Vagina (tissue), 2 donors: ENCODE results near the gene RPS14.

Experiments
- POLR2A ChIP-seq, 2 donors: fragments of 450-650 bp; IDR thresholded peaks; one replicate each; pipeline ENCODE4 v1.6.1; 2017; ENCODE audit warnings: antibody characterized with exemption in 2 of 2, mild to moderate bottlenecking in 2 of 2, moderate library complexity in 2 of 2
- TF ChIP-seq, protein P1 (sequence below), 3 experiments: fragments of 450-650 bp in 2 of 3; fragments of 200-600 bp in 1 of 3; sonication (generic) in 1 of 3; IDR thresholded peaks; one replicate each; pipeline ENCODE4 v1.5.1; 2017 to 2019; ENCODE audit warnings: antibody characterized with exemption in 3 of 3, mild to moderate bottlenecking in 2 of 3, moderate library complexity in 2 of 3

DNA sequence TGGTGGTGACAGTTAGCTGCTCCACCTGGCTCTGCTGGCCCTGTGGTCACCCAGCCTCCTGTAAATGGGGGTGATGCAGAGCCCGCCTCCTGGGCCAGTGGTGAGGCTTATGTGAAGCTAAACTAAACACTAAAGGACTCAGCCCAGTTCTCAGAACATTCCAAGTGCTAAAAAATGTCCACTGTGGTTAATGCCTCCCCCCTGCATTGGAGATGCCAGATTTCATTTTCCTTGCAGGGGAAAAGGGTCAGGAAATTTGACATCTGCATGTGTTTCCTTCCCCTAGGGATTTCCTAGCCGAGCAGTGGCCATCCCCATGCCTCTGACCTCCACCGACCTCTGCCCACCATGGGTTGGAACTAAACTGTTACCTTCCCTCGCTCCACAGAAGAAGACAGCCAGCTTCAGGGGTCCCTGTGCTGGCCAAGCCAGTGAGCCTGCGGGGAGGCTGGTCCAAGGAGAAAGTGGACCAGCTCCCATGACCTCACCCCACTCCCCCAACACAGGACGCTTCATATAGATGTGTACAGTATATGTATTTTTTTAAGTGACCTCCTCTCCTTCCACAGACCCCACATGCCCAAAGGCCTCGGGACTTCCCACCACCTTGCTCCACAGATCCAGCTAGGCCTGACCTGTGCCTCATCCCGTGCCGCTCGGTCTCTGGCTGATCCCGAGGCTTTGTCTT is 49.9 kb downstream of the RPS14 start:
- TF ChIP-seq, protein P1, sequence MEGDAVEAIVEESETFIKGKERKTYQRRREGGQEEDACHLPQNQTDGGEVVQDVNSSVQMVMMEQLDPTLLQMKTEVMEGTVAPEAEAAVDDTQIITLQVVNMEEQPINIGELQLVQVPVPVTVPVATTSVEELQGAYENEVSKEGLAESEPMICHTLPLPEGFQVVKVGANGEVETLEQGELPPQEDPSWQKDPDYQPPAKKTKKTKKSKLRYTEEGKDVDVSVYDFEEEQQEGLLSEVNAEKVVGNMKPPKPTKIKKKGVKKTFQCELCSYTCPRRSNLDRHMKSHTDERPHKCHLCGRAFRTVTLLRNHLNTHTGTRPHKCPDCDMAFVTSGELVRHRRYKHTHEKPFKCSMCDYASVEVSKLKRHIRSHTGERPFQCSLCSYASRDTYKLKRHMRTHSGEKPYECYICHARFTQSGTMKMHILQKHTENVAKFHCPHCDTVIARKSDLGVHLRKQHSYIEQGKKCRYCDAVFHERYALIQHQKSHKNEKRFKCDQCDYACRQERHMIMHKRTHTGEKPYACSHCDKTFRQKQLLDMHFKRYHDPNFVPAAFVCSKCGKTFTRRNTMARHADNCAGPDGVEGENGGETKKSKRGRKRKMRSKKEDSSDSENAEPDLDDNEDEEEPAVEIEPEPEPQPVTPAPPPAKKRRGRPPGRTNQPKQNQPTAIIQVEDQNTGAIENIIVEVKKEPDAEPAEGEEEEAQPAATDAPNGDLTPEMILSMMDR (IDR thresholded peaks at IDR 0.05), result no peak
- TF ChIP-seq POLR2A (IDR thresholded peaks at IDR 0.05), result no peak
